ENCODE data around the gene CLCA4.
"Not testable (repeated sequence)": the region's sequence is repeated elsewhere in the genome, so short reads cannot be mapped to it uniquely, and the experiment has no call there.

Gene CLCA4

DNA sequence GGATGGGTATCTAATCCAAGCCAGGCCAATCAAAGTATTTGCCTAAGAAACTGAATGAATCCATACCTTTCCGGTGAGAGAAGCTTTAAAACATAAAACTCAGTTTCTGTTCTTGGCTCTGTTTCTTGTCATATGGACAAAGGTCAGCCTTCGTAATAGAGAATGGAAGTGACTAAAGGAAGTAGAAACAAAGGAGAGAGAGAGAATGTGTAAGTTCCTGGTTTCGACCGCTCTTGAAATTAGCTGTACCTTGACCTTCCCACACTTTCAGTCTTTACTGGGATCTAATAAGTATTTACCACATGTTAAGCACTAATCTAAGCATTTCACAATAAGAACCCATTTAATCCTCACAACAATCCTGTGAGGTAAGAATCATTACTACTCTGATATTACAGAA lies 19.6 kb upstream of the CLCA4 start:
- DNase-seq (ENCODE audit: low spot score), result no peak

DNA sequence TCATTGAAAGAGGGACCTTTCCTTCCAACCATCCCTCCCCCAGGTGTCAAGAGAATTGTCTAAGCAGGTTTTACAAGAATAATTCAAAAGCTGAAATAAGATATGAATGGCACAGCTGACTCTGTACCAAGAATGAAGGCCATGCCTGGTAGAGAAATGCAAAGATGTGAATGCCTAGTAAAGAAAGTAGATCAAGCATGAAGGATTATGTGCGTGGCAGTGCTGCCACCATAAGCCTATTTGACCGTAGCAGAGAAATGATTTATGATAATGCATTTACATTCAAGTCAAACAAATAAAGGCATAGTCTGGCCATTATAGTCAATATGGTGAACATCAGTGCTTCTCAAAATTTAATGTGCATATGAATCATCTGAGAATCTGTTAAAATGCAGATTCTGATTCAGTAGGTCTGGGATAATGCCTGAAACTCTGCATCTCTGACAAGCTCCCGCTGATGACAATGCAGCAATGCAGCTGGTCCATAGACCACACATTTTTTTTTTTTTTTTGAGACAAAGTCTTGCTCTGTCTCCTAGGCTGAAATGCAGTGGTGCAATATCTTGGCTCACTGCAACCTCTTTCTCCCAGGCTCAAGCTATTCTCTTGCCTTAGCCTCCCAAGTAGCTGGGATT lies 16.6 kb upstream of the CLCA4 start:
- DNase-seq (ENCODE audit: low spot score), result no peak

DNA sequence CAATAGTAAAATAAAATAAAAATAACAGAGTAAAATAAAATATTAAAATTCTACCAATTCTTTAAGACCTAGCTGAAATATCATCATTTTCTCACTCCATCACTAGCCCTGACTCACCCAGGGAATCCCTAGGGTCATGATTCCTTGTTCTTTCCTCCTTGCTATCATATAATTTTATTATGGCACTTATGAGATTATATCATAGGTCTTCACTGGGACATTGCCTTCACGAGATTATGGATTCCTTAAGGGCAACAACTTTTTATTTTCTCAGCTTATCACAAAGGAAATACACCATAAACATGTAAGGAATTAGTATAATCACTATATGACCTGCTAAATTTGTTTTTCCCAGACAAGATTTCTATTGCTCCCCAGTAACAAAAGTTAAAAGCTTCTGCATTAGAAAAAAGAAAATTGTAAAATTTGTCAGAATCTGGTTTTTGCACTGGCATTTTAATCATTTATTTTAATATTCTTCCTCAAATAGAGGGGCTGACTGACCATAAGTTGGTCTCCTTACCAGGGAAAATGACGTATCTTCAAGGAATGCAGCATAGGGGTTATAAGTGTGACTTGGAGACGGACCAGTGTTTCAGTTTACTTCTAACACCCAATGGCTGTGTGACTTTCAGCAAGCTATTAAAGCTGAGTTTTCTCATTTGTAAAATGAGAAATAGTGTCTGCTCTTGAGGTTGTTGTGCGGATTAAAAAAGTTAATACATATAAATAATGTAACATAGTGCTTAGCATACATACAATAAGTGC lies 8.8 kb upstream of the CLCA4 start:
- DNase-seq (ENCODE audit: low spot score), result no peak

DNA sequence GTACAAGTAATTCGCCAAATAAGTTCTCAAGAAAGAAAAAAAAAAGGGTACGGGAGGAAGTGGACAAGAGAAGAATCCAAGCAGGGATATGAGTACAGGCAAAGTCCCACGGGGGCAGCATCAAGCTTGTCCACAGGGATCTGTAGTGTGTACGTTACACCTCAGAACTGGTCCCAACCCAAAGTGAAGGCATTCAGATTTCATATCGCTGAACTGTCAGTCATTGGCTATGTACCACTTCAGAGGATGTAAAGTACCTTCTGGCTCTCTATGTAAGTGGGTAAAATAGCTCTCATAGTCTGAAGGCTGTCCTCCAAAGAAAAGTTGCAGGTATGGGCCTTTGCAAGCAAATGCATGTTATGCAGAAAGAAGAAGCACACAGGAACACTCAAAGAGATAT lies 8.1 kb upstream of the CLCA4 start:
- DNase-seq (ENCODE audit: low spot score), result no peak

DNA sequence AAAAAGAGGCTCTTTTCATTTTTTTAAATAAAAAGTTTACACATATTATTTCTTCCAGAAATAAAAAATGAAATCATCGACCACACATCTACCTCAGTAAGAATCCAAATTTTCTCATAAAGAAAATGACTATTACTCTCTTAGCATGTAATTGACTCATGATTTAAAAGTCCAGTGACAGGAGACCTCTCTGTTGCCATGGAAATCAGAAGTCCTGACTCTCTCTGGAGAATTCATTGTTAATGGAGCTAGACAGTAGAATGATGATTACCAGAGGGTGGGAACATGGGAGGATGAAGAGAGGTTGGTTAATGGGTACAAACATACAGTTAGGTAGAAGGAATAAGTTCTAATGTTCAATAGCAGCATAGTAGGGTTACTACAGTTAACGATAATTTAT lies 5.0 kb upstream of the CLCA4 start:
- no peak for DNase-seq (ENCODE audit: low spot score)

DNA sequence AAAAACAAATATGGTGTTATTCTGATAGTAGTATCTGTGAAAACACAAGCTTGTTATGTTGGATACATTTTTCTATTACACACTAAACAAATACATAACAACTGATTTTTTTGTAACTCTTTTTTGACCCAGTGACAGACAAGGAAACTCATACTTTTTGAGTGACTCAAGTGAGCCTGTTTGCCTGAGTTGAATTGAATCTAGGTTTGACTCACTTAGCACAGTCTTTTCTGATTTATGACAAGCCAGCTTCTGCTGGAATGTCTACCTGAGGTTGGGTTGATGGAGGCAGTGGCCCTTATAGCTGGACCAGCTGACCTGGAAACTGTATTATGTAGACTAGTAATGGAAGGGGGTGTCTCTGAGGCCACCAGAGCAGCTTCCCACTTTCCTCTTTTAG lies 4.2 kb upstream of the CLCA4 start:
- no peak for DNase-seq (ENCODE audit: low spot score)

DNA sequence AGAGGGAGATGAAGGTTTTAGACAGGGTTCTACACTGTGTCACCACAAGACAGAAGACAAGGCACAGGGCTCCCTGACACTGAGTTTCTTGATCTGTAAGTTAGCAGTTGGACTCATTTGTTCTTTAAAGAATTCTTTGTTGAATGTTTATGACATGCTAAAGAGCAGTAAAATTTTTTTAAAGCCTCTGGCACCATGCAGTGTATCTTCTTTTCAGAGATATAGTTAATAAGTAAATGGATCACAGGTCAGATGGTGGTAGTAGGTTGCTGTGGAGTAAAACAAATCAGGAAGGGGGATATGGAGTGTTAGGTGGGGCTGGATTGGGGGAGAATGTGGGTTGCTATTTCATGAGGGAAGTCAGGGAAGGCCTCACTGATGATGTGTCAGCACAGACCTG lies 2.0 kb downstream of the CLCA4 start:
- no peak for DNase-seq (ENCODE audit: low spot score)

DNA sequence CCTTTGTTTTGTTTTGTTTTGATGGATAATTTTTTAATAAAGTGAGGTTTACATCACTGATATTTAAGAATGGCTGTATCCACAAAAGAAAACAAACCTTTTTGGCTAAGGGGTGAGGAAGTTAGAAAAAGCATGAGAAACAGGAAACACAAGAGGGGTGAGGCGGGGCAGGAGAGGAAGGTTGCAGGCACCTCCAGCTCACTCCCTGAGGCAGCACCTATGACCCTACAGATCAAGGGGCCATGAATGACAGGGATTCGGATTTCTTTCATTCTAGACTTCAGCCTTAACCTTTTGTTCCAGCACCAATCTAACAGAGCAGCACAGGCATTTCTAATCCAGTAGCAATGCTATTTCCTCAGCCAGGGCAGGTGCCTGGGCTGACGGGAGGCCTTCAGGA lies 4.4 kb downstream of the CLCA4 start:
- DNase-seq (ENCODE audit: low spot score), result no peak

DNA sequence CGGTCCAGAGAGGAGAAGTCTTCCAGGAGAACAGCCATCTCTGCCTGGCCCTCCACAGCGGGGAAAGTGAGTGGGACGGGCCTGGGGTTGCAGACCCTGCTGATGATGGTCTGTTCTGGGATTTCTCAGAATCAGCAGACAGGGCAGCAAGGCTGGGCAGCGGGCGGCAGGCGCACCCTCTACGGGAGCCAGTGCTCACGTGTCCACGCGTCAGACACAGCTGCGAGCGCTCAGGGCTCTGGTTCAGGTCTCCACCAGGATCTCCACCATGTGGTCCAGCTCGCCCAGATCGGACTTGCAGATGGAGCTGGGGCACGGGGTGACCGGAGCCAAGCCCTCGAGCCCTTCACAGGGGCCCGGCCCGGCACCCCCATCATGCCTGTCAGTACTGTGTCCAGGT lies 5.5 kb downstream of the CLCA4 start:
- DNase-seq (ENCODE audit: low spot score), result no peak

DNA sequence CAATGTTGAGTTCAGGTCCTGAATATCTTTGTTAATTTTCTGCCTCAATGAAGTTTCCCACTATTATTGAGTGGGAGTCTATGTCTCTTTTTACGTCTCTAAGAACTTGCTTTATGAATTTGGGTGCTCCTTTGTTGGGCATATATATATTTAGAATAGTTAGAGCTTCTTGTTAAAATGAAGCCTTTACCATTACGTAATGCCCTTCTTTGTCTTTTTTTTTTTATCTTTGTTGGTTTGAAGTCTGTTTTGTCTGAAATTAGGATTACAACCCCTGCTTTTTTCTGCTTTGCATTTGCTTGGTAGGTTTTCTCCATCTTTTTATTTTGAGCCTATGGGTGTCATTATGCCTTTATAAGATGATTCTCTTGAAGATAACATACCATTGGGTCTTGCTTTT lies 10.9 kb downstream of the CLCA4 start:
- DNase-seq (ENCODE audit: low spot score), result no peak

DNA sequence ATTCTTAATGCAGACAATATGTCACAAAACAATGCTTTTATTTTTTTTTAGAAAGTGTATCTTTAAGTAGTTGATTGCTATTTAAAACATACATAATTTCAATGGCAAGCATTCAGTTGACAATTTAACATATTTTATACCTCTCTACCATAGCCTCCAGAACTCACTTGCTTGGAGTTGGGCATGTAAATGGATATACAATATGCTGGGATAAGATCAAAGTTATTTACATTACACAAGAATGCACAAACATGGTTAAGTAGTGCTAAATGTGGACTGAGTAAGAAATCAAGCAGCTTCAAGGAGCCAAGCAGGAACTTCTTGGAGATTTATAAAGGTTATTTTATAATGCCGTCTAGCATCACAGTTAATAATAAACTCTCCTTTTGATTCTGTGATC lies 17.0 kb downstream of the CLCA4 start:
- no peak for DNase-seq (ENCODE audit: low spot score)

DNA sequence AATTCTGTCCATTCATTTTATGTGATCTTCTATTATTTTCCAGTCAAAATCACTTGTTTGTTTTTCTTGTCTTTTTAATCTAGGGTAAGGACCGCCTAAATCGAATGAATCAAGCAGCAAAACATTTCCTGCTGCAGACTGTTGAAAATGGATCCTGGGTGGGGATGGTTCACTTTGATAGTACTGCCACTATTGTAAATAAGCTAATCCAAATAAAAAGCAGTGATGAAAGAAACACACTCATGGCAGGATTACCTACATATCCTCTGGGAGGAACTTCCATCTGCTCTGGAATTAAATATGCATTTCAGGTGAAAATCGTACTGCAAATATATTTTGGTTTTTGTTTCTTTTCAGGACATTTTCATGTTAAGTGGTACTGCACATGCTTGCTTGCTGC lies 20.5 kb downstream of the CLCA4 start:
- DNase-seq (ENCODE audit: low spot score), result no peak

DNA sequence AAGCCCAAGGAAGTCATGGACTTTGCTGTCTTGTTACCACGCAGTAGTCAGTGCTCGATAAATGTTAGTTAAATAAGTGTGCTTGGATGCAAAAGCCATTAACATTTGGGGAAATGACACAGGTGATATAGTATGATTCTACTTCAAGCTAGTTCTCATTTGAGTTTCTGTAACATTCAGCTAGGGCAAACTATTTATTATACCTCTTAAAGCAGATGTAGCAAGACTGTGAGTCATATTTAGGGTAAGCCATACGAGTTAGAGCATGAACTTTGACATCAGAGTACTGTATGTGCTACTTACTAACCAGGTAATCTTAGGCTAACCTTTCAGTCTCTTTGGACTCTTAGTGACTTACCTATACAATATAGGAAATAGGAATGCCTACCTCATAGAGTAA lies 21.0 kb downstream of the CLCA4 start:
- no peak for DNase-seq (ENCODE audit: low spot score)

DNA sequence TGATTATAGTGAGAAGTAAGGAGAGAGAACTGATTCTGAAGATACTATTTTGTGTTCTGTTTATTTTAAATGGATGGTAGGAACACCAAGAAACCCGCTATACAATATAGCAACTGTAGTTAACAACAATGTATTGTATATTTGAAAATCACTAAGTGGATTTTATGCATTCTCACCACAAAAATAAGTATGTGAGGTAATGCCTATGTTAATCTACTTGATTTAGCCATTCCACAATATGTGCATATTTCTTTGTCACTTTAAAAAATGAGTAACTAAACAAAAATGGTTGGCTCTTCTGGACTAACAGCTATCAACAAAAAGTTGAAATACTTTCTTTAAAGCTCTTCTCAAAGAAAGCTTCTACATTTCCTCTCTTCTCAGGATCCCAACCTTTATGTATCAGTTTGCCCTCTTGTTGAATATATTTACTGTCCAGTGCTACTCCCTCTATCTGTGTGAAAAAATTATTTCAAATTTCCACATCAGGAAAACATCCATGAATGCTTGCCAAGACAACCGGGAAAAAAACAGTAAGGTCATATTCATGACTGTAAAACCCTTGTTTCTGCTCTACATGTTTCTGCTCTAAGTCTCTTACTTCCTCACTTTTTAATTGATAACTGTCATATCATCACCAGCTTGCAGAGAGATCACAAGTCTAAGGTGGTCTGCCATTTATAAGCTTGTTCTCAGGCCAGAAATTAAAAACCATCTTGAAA lies 27.0 kb downstream of the CLCA4 start:
- DNase-seq (ENCODE audit: low spot score), result no peak

DNA sequence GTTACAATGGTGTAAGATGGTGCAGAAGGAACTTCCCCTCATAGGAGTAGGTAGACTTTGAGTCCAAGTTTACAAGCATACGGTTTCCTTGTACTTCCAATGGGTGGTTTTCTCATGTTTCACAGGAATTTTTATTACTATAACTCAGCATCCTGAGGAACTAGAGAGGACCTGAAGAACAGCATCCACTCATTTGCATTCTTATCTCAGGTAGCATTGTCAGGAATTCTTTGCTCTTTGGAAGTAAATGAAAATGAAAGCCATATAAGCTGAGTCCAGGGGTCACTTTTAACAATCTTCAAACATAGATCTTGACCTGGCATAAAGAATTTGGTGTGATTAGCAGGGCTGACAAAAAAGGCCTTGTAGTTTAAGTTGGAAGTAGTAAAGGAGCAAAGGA lies 34.4 kb downstream of the CLCA4 start:
- no peak for DNase-seq (ENCODE audit: low spot score)

DNA sequence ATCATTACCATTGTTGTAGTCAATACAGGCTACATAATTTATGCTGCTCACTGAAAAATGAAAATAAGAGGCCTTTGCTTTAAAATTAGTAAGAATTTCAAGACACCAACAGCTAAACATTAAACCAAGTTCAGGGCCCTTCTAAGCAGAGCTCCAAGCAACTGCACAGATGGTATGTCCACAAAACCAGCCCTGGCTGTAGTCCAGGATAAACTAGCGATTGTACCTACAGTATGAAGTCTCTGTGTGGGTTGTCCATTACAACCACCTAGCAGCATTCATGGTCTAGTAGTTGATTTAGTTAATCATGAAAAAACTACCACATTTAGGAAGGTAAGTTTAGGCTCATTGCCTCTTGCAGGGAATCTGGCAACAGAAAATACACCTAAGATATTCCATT lies 35.3 kb downstream of the CLCA4 start:
- DNase-seq (ENCODE audit: low spot score), result no peak

DNA sequence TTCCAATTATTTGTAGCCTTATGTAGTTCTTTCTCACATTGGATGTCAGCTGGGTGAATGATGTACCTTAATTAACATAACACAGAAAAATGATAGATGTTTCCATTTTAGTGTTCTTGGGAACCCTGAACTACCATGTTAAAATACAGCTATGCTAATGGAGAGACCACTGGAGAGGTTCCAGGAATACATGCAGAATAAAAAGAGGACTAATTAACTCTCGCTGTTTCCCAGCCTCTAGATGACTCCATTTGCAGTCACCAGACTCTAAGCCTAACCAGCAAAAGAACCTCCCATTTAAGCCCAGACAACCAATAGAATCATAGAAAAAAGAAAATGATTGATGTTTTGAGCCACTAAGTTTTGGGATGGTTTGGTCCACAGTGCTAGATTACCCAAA lies 36.2 kb downstream of the CLCA4 start:
- no peak for DNase-seq (ENCODE audit: low spot score)

DNA sequence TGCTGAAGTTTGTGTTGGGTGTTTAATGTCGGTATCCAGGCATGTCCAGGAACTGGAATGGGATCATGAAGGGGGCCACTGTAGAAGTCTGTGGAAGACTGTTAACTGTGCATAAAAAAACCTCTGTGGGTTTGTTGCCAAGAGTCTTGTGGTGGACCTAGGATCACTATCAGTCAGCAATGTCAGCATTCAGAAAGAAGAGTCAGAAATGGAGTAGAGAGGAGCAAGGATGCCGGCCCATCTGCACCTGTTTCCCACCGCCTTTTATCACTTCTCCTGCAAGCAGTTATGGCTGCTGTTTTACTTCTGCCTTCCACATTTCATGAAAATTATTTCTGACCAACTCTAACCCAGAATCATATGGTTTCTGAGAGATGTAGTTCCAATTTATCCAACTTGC lies 36.7 kb downstream of the CLCA4 start:
- no peak for DNase-seq (ENCODE audit: low spot score)

DNA sequence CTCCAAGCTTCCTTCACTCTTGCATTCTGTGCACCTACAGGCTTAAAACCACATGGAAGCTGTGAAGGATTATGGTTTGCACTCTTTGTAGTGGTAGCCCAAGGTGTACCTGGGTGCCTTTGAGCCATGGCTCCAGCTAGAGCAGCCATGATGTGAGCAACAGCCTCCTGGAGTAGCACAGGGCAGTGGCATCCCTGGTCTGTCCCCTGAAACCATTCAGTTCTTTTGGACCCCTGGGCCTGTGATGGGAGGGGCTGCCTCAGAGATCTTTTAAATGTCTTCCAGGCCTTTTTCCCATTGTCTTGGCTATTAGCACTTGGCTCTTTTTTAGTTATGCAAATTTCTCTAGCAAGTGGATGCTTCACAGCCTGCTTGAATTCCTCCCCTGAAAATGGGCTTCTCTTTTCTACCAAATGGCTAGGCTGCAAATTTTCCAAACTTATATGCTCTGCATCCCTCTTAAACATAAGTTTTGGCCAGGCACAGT lies 47.4 kb downstream of the CLCA4 start:
- no peak for DNase-seq (ENCODE audit: low spot score)

DNA sequence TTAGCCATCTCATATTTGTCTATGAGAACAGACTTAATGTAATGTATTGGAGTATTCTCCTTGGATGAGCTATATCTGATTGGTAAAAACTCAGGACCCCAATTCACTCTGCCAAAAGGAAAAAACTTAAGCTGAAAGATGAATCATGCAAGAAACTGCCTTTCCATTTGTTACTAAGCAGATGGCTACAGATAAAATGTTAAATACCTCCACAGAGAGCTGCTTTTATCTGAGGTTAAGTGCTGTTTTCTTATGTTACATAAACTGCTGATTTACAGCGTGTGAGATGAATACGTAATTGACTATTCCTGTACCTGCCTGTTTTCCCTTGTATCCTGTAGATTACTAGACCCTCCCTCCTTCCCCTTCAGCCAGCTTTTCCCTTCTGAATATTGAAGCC lies 49.3 kb downstream of the CLCA4 start:
- no peak for DNase-seq (ENCODE audit: low spot score)

DNA sequence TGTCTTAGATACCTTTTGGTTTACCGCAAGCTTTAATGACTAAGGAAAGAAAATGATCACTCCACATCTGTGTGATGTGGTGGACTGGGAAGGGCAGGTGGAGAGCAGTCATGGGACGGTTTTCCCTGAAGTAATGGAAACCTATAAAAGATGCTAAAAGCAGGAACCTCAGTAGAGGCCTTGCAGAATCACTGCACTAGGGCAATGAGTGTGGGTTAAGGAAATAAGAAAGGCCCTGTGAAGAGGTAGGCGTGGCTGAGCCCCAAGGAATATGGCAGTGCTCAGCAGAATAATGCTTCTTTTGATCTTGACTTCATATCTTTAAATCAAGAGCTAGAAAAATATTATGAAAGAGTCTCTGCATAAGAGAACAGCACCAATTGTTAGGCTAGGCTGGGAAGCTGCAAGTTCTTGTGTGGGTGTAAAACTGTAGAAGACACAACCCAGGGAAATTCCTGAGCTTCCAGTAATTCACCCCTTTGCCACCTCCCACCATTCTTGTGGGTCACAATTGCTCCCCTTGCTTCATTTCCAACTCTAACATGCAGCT lies 49.9 kb downstream of the CLCA4 start:
- no peak for DNase-seq (ENCODE audit: low spot score)

DNA sequence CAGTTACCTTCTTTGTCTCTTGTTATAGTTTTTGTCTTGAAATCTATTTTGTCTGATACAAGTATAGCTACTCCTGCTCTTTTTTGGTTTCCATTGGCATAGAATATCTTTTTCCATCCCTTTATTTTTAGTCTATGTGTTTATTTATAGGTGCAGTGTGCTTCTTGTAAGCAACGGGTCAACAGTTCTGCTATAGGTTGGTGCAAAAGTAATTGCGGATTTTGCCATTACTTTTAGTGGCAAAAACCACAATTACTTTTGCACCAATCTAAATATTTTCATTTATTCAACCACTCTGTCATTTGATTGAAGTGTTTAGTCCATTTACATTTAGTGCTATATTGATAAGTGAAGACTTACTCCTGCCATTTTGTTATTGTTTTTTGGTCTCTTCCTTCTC lies 59.2 kb downstream of the CLCA4 start:
- not testable (repeated sequence) for DNase-seq (ENCODE audit: low spot score)

DNA sequence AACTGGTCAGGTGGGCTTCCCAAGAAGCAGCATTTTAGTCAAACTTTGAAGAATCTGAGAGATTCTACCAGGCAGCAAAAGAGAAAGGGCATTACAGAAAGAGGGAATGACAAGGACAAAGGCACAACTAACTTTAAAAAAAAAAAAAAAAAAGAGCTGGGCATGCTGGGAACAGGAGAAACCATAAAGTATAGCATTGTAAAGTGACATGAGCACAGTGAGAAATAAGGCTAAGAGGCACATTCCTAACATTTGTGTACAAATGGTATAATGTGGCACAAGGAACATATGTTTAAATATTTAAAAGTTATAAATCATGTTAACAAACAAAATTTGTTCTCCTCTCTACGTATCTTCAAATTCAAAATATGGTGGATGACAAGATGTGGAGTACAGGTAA lies 69.6 kb downstream of the CLCA4 start:
- no peak for DNase-seq (ENCODE audit: low spot score)

All from NAMALWA (cell line).